NCI-H1694 (cell line): ENCODE data around the gene COL4A3.

Experiments
- DNase-seq: peaks from one replicate; lab custom pipeline; 2025; lab: John Stamatoyannopoulos, UW

The COL4A3 gene

DNA sequence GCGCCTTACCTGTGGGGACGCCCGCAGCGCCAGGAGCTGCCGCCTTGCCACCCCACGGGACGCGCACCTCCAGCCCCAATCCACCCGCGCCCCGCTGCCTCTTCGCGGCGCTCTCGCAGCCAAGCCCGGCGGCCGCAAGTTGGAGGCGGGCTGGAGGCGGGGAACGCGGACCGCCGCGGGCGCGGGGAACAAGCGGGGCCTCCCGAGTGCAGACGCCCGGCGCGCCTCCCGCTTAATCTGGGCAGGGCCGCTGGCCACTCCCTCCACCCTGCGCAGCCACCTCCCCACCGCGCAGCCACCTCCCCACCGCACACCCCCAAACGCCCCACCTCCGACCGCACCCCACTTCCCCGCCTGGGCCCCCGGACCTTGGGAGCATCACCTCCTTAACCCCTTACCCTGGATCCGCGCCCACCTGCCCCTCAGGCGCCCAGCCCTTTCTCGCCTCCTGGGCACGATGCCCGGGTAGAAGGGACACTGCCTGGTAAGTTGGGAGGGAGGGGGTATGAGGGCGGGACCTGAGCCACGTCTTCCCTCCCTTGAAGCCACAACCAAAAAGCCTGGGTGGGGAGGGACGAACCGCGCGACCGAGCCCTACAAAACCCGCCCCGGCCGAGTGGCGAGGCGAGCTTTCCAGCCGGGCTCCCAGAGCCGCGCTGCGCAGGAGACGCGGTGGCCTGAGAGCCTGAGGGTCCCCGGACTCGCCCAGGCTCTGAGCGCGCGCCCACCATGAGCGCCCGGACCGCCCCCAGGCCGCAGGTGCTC is at the start of gene COL4A3, which contains the start of gene COL4A4:
Gene COL4A3 (plus strand): TSS at position 627 of the 765 bp plus-strand sequence. CDS start 103 bp downstream, at position 730.
Gene COL4A4 (minus strand): TSS at position 208 of the 765 bp plus-strand sequence. CDS start 16,722 bp downstream, outside the sequence.
- DNase-seq: no peak

DNA sequence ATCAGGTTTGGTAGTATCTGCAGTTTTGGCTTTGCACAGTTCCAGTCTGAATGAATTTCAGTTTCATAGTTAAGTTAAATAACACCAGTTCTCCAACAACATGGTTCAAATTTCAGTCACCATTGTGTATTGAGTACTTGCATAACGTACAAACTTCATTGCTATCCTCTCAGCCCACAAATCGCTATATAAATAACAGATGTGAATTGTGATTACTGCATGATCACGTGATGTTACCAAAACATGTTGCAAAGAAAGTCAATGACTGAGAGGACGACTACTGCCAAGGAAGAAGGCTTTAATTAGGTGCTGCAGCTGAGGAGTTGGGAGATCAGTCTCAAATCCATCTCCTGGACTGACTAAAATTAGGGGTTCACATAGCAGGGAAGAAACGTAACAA is 48.7 kb upstream of the COL4A3 start:
- DNase-seq: no peak

- DNase-seq: no peak
Observed at GRCh38 chr2:227117027-227117426, 47.4 kb upstream of the COL4A3 start.

DNA sequence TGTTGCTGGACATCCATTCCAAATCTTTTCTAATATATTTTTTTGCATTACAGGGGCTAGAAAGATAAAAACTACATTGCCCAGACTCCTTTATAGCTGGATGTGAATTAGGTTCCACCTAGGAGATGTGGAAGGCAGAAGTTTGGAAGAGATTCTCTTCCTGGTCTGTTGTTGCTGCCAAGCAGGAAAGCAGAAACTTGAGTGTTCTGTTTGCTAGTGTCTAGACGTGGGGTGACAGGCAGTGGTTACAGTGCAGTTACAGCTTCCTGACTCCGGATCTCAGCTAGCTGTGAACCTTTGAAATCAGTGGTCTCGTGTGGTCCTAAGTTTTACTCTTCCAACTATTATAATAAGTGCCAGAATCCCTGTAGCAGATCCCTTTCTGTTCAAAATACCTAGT is 46.6 kb upstream of the COL4A3 start:
- no peak for DNase-seq

GRCh38 chr2:227118353-227118752 is 46.1 kb upstream of the COL4A3 start:
- no peak for DNase-seq

DNA sequence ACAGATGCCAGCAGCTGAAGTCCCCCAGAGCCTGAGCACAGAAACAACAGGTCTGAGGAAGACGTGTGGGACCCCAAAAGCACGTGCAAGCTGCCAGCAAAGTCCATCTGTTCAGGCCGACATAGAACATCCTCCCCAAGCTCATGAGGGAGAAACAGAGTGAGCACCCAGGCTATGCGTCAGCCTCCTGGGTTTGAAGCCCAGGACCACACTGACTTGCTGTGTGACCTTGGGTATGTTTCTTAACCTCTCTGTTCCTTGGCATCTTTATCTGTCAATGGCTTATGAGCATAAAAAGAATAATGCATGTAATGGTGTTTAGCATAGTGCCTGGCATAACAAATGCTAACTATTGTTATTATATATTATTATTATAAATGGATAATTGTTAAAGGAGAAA is 40.7 kb upstream of the COL4A3 start:
- no peak for DNase-seq

DNA sequence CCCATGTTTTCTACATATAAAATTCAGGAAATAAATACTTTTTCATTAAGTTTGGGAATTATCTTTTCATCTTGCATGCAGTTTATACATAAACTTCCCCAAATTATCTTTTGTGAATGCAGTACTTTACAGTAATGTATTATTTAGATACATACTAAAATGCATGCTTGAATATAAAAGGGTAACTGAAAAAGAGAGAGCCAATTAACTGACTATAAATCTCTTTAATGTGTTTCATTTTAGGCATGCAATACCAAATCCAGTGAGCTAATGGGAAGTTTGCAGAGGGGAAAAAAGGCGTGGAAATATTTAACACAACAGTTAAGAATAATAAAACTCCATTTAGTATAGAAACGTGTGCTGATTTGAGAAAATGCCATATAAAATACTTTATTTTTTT is 39.6 kb upstream of the COL4A3 start:
- no peak for DNase-seq

GRCh38 chr2:227125506-227125905 is 38.9 kb upstream of the COL4A3 start:
- no peak for DNase-seq

DNA sequence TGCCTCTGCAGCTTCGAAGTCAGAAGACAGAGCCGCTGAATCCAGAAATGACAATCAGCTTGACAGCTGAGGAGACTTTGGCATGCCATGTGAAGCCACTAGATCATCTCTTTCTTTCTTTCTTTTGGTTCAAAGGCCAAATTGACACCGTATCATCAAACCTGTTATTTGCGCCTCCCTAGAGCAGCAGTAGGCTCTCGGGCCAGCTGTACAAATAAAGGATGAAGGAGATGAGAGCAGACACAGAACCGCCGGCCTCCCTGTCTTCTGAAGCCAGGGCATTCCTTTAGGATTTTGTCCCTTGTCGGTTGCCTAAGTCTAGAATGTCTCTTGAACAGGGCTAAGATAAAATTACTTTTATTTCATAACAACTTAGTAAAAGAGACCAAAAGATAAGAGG is 37.2 kb upstream of the COL4A3 start:
- no peak for DNase-seq

GRCh38 chr2:227130636-227131035 is 33.8 kb upstream of the COL4A3 start:
- DNase-seq: no peak

GRCh38 chr2:227132986-227133385 is 31.4 kb upstream of the COL4A3 start:
- DNase-seq: no peak

DNA sequence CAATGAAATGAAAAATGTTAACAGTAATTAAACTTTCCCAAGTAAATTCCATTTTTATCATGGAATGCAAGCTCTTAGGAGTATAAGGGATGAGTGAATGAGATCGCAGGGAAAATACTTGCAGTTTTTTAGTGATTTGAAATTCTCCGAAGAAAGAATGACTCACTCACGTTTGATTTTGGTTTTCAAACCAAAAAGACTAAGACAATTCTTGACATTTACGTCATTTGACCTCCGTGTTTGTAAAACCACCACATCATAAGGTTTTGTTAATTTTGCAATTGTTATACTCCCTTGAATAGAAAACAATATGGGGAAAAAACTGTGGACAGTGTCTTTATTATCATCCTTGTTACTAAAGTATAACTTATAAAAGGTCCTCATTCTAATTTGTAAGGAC is 29.8 kb upstream of the COL4A3 start:
- DNase-seq: no peak

GRCh38 chr2:227141301-227141700 is 23.1 kb upstream of the COL4A3 start:
- DNase-seq: no peak

DNA sequence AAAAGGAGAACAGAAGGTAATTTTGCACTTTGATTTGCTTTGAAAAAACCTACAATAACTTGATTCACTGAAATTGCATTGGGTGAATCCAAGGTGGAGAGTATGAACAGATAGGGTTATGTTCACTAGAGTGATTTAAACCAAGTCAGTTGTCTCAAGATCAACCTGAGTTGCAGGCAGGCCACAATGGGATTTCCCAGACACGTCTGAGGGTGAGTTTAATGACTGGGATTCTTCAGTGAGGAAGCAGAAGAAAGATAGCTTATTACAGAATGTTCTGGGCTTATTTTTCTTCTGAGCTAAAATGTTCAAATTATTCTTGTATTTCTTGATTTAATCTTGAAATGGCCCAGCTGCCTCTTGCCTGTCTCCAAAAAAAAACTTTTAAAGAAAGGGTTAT is 20.5 kb upstream of the COL4A3 start:
- no peak for DNase-seq

DNA sequence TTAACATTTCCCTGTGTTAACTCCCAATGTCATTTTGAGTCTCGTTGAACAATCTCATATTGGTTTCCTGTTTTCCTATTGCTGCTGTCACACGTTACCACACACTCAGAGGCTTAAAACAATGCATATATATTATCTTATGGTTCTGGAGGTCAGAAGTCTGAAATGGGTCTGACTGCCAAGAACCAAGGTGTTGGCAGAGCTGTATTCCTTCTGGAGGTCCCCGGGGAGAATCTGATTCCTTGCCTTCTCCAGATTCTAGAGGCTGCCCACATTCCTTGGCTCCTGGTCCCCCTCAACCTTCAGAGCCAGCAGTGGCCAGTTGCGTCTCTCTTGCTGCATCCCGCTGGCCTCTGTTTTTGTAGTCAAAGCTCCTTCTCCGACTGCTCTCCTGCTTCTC is 18.0 kb upstream of the COL4A3 start:
- DNase-seq: no peak

DNA sequence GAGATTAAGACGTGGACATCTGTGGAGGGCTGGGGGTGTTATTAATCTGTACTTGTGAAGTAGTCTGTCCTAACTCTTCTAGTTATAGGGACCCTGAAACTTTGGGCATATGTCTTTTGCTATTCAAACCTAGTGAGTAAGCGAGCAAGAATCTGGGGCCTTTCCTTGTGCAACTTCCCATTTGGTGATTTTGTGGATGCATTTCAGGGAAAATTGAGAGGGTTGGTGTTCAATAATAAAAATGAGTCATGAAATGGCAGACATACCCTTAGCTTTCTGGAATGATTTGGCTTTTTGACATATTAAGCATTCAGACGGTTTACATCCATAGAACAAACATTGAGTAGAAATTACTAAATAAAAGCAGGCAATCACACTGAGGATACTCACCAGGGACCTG is 17.4 kb upstream of the COL4A3 start:
- DNase-seq: no peak

- DNase-seq: no peak
Observed at GRCh38 chr2:227148106-227148505, 16.3 kb upstream of the COL4A3 start.

GRCh38 chr2:227150222-227150936 is 14.0 kb upstream of the COL4A3 start:
- no peak for DNase-seq

DNA sequence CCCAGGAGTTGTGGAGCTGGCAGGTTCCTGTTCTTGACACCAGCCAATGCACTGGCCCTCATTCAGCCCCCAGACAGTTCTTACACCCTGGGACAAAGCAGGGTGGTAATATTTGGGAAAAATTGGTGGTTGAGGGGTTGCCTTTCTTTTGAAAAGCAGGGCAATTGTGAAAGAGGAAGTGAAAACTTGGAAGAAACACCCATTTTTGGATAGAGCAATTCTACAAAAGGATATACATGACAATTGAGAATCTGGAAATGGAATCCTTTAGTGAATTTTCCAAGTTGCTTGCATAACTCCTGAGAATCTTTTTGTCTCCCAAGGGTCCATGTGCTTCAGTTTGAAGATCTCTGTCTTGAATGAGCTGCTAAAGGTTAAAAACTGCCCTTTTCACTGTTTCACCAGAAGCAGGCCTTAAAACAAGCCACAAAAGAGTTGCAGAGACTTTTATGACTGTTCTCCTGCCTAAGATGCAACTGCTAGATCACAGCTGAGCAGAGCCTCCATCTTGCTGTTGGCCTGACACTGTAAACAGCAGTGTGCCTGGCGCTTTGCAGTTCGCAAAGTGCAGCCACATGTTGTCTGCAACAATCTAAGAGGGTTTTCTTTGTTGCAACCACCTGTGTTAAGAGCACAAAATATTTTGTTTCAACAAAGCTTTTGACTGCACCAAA is 12.2 kb upstream of the COL4A3 start:
- DNase-seq: no peak

DNA sequence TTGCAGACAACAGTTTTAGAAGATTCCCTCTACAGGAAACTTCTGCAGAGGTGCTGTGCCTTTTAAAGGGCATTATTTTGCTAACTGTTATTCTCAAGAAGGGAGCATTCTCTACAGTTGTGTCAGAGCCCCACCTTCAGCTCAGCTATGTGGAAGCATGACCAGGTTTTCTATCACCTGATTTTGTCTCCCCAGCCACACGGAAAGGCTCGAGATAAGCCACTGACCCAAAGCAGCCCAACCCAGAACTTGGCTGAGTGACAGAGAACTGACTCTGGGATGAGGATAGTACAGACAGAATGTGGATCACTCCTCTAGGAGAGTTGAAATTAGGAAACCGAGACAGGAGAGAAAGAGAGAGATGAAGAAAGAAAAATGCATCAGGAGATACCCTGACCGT is 11.1 kb upstream of the COL4A3 start:
- no peak for DNase-seq

DNA sequence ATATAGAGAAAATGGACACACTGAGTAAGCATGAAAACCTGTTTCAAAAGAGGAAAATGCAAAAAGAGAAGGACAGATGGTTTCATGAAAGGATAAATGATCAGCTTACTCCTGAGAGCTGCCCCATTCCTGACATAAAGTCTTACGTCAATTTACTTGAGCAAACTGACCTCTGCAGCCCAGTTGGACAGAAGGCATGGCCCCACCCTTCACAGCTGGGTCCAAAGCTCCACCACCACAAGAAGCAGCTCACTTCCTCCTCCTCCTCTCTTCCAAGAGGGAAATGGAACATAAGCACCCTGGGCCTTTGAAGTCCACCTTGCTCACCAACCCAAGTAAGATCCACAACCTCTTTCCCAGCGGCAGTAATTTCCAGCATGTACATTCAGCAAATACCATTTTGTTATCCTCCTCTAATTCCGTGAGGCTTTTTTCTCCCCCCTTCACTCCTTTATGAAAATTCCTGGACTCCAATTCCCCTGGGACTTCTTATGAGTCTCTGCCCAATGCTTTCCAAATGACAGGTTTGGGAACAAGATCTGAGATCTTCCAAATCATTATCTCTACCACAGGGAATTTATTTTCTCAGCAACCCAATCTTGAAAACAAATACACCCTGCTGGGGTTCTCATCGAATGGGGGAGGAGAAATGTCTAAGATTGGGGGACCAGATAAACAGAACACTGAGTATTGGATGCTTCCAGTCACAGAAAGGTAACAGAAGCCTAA is 10.5 kb upstream of the COL4A3 start:
- no peak for DNase-seq
